OCI-LY1 (cell line): ENCODE data around the gene UBL3.

Experiments used
- H2AFZ ChIP-seq: fragments of 200-600 bp; sonication (generic), shearing (Covaris generic); 2 replicates; pipeline ENCODE4 v1.6.0; 2014; ENCODE audit warnings: antibody characterized with exemption, mild to moderate bottlenecking, low read length
- H3F3A ChIP-seq: fragments of 200-600 bp; sonication (generic), shearing (Covaris generic); 2 replicates; pipeline ENCODE4 v1.6.0; 2014; ENCODE audit warnings: mild to moderate bottlenecking, antibody characterized with exemption, low read length, moderate library complexity; ENCODE audit not compliant: insufficient read depth
- H3K27ac ChIP-seq: fragments of 200-600 bp; sonication (generic); 2 replicates; pipeline ENCODE4 v1.5.1; 2014; ENCODE audit warnings: low read length, mixed run types, mild to moderate bottlenecking, low read depth; ENCODE audit not compliant: poor library complexity, severe bottlenecking
- H3K27me3 ChIP-seq: fragments of 200-600 bp; sonication (generic); 2 replicates; pipeline ENCODE4 v1.6.0; 2014; ENCODE audit warnings: antibody characterized with exemption, mild to moderate bottlenecking, low read length, moderate library complexity; ENCODE audit not compliant: insufficient read depth
- H3K36me3 ChIP-seq: fragments of 200-600 bp; sonication (generic); 2 replicates; pipeline ENCODE4 v1.6.1; 2014; ENCODE audit warnings: mild to moderate bottlenecking, antibody characterized with exemption, low read length, moderate library complexity, mixed read lengths; ENCODE audit not compliant: insufficient read depth
- H3K4me1 ChIP-seq: fragments of 200-600 bp; sonication (generic); 2 replicates; pipeline ENCODE4 v1.5.1; 2014; ENCODE audit warnings: mild to moderate bottlenecking, low read length, moderate library complexity; ENCODE audit not compliant: insufficient read depth, severe bottlenecking
- H3K4me2 ChIP-seq: fragments of 200-600 bp; sonication (generic), shearing (Covaris generic); 2 replicates; pipeline ENCODE4 v1.6.1; 2014; ENCODE audit warnings: low read length
- H3K4me3 ChIP-seq: fragments of 200-600 bp; sonication (generic); 2 replicates; pipeline ENCODE4 v1.5.1; 2014; ENCODE audit warnings: low read length, low read depth, mild to moderate bottlenecking, mixed read lengths; ENCODE audit not compliant: poor library complexity, severe bottlenecking
- H3K79me2 ChIP-seq: fragments of 200-600 bp; shearing (Covaris generic); 2 replicates; pipeline ENCODE4 v1.6.1; 2016; ENCODE audit warnings: mixed run types, low read length, mixed read lengths; ENCODE audit not compliant: insufficient read depth
- H3K9ac ChIP-seq: fragments of 200-600 bp; sonication (generic), shearing (Covaris generic); 2 replicates; pipeline ENCODE4 v1.6.1; 2014; ENCODE audit warnings: mild to moderate bottlenecking, low read length, mixed read lengths
- H3K9me2 ChIP-seq: fragments of 200-600 bp; sonication (generic), shearing (Covaris generic); 2 replicates; pipeline ENCODE4 v1.6.1; 2014; ENCODE audit warnings: low read depth, mild to moderate bottlenecking, low read length, mixed read lengths
- H3K9me3 ChIP-seq: fragments of 200-600 bp; shearing (Covaris generic); 2 replicates; pipeline ENCODE4 v1.6.1; 2014; ENCODE audit warnings: low read length, mixed read lengths
- H4K20me1 ChIP-seq: fragments of 200-600 bp; sonication (generic), shearing (Covaris generic); 2 replicates; pipeline ENCODE4 v1.6.0; 2016; ENCODE audit warnings: mild to moderate bottlenecking, low read length; ENCODE audit not compliant: insufficient read depth
- EZH2 ChIP-seq: fragments of 200-600 bp; sonication (generic), shearing (Covaris generic); IDR thresholded peaks from 2 replicates; pipeline ENCODE4 v1.8.0; 2017; ENCODE audit warnings: borderline replicate concordance, mixed run types, mild to moderate bottlenecking, antibody characterized with exemption, low read length, moderate library complexity, mixed read lengths
- TF ChIP-seq, protein P1 (sequence below): fragments of 200-600 bp; sonication (generic), shearing (Covaris generic); IDR thresholded peaks from 2 replicates; pipeline ENCODE4 v1.5.1; 2017; ENCODE audit warnings: mild to moderate bottlenecking, antibody characterized with exemption, low read length, moderate library complexity, mixed read lengths

The UBL3 gene

GRCh38 chr13:29861694-29862110 lies 11.3 kb upstream of the UBL3 start:
- no peaks in the 10 kb centered on the region for H3K79me2 ChIP-seq

DNA sequence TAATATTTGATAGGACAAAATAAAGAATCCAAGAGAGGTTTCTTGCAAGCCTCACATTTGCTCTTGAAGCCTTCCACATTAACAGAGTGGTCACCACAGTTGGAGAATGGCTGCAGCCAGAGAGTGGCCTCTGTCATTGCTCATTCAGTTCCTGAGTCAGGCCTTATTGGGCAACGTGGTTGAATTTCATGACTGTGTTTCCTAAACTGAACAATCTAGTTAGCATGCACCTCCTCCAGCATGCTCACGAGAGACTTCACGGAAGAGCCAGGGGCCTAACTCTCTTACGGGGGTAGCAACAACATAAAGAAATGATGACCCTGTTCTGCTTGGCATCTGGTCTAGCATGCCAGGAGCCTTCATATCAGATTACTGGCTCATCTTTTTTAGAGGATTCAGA lies 9.6 kb upstream of the UBL3 start:
- no peak overlapping the region for H2AFZ ChIP-seq
- TF ChIP-seq, protein P1, sequence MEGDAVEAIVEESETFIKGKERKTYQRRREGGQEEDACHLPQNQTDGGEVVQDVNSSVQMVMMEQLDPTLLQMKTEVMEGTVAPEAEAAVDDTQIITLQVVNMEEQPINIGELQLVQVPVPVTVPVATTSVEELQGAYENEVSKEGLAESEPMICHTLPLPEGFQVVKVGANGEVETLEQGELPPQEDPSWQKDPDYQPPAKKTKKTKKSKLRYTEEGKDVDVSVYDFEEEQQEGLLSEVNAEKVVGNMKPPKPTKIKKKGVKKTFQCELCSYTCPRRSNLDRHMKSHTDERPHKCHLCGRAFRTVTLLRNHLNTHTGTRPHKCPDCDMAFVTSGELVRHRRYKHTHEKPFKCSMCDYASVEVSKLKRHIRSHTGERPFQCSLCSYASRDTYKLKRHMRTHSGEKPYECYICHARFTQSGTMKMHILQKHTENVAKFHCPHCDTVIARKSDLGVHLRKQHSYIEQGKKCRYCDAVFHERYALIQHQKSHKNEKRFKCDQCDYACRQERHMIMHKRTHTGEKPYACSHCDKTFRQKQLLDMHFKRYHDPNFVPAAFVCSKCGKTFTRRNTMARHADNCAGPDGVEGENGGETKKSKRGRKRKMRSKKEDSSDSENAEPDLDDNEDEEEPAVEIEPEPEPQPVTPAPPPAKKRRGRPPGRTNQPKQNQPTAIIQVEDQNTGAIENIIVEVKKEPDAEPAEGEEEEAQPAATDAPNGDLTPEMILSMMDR: no peak
- TF ChIP-seq EZH2: no peak
- no peaks in the 10 kb centered on the region for H3K9me3 ChIP-seq
- no peaks in the 10 kb centered on the region for H3K79me2 ChIP-seq
- no peaks in the 10 kb centered on the region for H3F3A ChIP-seq
- H3K4me3 ChIP-seq: no peak overlapping the region
- no peaks in the 10 kb centered on the region for H3K27me3 ChIP-seq
- H3K4me2 ChIP-seq: no peak overlapping the region
- no peaks in the 10 kb centered on the region for H4K20me1 ChIP-seq
- no peaks in the 10 kb centered on the region for H3K4me1 ChIP-seq
- H3K27ac ChIP-seq: no peak overlapping the region
- no peak overlapping the region for H3K9ac ChIP-seq
- no peaks in the 10 kb centered on the region for H3K36me3 ChIP-seq
- H3K9me2 ChIP-seq: no peaks in the 10 kb centered on the region

More at GRCh38 chr13:29861694-29862110, 11.3 kb upstream of the UBL3 start:
- Histone ChIP-seq H3K9me2 (no peaks in the 10 kb centered on the region), H3K9ac (no peak overlapping the region), H3K27me3 (no peaks in the 10 kb centered on the region), H3K4me2 (no peak overlapping the region), H2AFZ (no peak overlapping the region), H3K4me1 (no peaks in the 10 kb centered on the region), H3K9me3 (no peaks in the 10 kb centered on the region), H3K36me3 (no peaks in the 10 kb centered on the region), H4K20me1 (no peaks in the 10 kb centered on the region), H3K27ac (no peak overlapping the region), H3F3A (no peaks in the 10 kb centered on the region), H3K4me3 (no peak overlapping the region)
- no peak for TF ChIP-seq EZH2
- TF ChIP-seq, protein P1: no peak

GRCh38 chr13:29858667-29859066 lies 8.2 kb upstream of the UBL3 start:
- Histone ChIP-seq H2AFZ (no peak overlapping the region), H3K9ac (no peak overlapping the region), H3K9me3 (no peaks in the 10 kb centered on the region), H3K9me2 (no peaks in the 10 kb centered on the region), H3K27ac (no peak overlapping the region), H4K20me1 (no peaks in the 10 kb centered on the region), H3K79me2 (no peaks in the 10 kb centered on the region), H3K36me3 (no peaks in the 10 kb centered on the region), H3K4me1 (no peaks in the 10 kb centered on the region), H3K4me2 (no peak overlapping the region), H3K4me3 (no peak overlapping the region), H3K27me3 (no peaks in the 10 kb centered on the region), H3F3A (no peaks in the 10 kb centered on the region)
- TF ChIP-seq, protein P1: no peak
- no peak for TF ChIP-seq EZH2
